Measurements from ENCODE around the gene VPS52.

The VPS52 gene

GRCh38 chr6:33316603-33317418 is 45.1 kb upstream of the VPS52 start:
- TF ChIP-seq EP300 (IDR thresholded peaks at IDR 0.05; ENCODE audit: borderline replicate concordance), result no peak
- no peak for TF ChIP-seq TAF1 (IDR thresholded peaks at IDR 0.05; ENCODE audit: low read depth)
- no peak for TF ChIP-seq REST (IDR thresholded peaks at IDR 0.05; ENCODE audit: low read depth)
- TF ChIP-seq EGR1 (IDR thresholded peaks at IDR 0.05), result no peak
- no peak for TF ChIP-seq NFIC (IDR thresholded peaks at IDR 0.05)
- no peak for TF ChIP-seq FOXM1 (IDR thresholded peaks at IDR 0.05; ENCODE audit: borderline replicate concordance, low read depth)
- TF ChIP-seq USF1 (IDR thresholded peaks at IDR 0.05), result no peak
- no peak for TF ChIP-seq TCF12 (IDR thresholded peaks at IDR 0.05; ENCODE audit: low read depth)
- no peak for TF ChIP-seq YY1 (IDR thresholded peaks at IDR 0.05; ENCODE audit: low read depth)
- TF ChIP-seq CEBPB (IDR thresholded peaks at IDR 0.05), result no peak
- TF ChIP-seq TEAD4 (IDR thresholded peaks at IDR 0.05), result no peak
- TF ChIP-seq RAD21 (IDR thresholded peaks at IDR 0.05; ENCODE audit: low read depth), result no peak
- no peak for TF ChIP-seq MAX (IDR thresholded peaks at IDR 0.05)
- no peak for TF ChIP-seq ZBTB7A (IDR thresholded peaks at IDR 0.05; ENCODE audit: low read depth)
- no peak for TF ChIP-seq CREB1 (IDR thresholded peaks at IDR 0.05; ENCODE audit: low read depth)

GRCh38 chr6:33315793-33316602 is 44.3 kb upstream of the VPS52 start:
- TF ChIP-seq REST (IDR thresholded peaks at IDR 0.05; ENCODE audit: low read depth) (peak; percentile 48; the same call in 1 of the 2 replicates), YY1 (IDR thresholded peaks at IDR 0.05; ENCODE audit: low read depth) (no peak)

GRCh38 chr6:33314943-33315792 is 43.5 kb upstream of the VPS52 start:
- no peak for TF ChIP-seq ZBTB7A (IDR thresholded peaks at IDR 0.05; ENCODE audit: low read depth)
- no peak for TF ChIP-seq USF1 (IDR thresholded peaks at IDR 0.05)
- no peak for TF ChIP-seq NFIC (IDR thresholded peaks at IDR 0.05)
- TF ChIP-seq EGR1 (IDR thresholded peaks at IDR 0.05), result no peak
- no peak for TF ChIP-seq TCF12 (IDR thresholded peaks at IDR 0.05; ENCODE audit: low read depth)
- TF ChIP-seq CREB1 (IDR thresholded peaks at IDR 0.05; ENCODE audit: low read depth), result no peak

- TF ChIP-seq TEAD4 (IDR thresholded peaks at IDR 0.05), result no peak
- TF ChIP-seq REST (IDR thresholded peaks at IDR 0.05; ENCODE audit: low read depth), result no peak
- no peak for TF ChIP-seq CEBPB (IDR thresholded peaks at IDR 0.05)
- TF ChIP-seq EP300 (IDR thresholded peaks at IDR 0.05; ENCODE audit: borderline replicate concordance), result no peak
- TF ChIP-seq NFIC (IDR thresholded peaks at IDR 0.05), result no peak
- no peak for TF ChIP-seq USF1 (IDR thresholded peaks at IDR 0.05)
- no peak for TF ChIP-seq TAF1 (IDR thresholded peaks at IDR 0.05; ENCODE audit: low read depth)
These were observed 42.9 kb upstream of the VPS52 start for GRCh38 chr6:33314515-33314942.

Measured in Ishikawa (cell line).